RCC 7860 (cell line): ENCODE results near the gene ZFAND3.

Source experiments
- DNase-seq: peaks from one replicate; pipeline ENCODE4 v3.0.0-alpha.2; 2015; ENCODE audit warnings: low spot score
- FAIRE-seq: peaks from 2 replicates; lab custom pipeline; 2012; peaks lifted over from hg19 to GRCh38; lab: Jason Lieb, UNC

ZFAND3 gene

DNA sequence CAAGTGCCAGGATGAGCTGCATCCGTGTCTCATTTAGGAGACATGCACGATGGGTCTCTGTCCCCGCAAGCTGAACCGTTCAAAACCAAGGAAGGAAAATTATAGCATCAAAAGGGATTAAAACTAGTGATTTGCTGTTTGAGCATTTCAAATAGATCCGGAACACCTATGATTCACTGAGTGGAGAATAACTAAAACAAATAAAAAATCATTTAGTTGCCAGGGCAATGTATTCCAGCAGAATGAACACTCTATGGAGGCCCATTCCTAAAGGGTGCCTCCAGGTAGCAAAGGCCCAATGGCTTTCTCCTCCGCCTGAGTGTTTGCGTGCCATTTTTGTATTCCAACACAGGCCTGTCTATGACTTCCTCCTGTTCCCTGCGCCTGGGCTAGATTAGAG lies 354.8 kb downstream of the ZFAND3 start:
- FAIRE-seq (no peak), DNase-seq (no peak)

DNA sequence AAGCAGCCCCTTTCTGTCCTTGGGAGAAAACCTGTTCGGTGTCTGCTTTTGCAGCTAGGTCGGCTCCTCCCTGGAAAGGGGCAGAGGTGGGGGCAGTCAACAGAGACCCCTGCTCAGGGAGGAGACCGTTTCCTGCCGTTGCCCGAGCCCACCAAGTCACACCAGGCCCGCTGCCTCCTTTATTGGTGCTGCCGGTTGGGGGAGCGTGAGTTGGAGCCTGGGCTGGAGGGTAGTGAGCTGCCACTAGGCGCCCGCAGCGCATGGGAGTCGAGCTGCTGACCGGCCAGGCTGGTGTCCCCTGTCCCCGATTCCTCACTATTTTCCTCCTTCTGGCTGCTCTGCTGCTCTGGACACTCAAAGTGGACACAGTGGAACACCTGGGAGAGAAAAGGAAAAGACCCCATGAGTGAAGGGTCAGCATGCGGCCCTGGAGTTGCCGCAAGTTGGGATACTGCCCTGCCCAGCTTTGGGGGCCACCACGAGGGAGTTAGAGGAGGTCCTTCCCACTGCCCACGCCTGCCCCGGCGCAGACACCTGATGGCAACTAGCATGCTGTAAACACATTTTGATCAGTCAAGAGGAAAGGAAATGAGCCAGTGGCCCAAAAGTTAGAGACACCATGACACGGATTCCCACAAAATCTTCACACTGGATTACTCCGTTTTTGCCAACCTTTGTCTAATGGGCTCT lies 355.4 kb downstream of the ZFAND3 start:
- DNase-seq = no peak
- no peak for FAIRE-seq

DNA sequence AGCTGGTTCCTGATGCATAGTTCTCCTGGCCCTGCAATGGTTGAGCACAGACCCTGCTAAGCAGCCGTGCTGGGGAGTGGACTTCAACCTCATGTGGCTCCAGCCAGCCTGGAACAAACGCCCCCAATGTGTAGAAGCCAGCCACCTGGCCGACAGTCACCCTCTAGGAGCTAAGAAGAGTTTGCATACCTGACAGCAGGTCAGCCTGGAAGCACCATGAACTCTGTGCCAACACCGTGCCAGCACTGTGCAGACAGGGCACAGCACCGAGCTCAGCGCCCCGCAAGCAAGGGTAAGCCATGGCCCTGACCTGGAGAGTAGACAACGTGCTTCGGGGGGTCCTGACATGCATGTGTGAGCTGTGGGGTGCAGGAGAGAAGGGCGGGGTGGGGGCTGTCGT lies 356.3 kb downstream of the ZFAND3 start:
- no peak for DNase-seq
- FAIRE-seq = no peak

DNA sequence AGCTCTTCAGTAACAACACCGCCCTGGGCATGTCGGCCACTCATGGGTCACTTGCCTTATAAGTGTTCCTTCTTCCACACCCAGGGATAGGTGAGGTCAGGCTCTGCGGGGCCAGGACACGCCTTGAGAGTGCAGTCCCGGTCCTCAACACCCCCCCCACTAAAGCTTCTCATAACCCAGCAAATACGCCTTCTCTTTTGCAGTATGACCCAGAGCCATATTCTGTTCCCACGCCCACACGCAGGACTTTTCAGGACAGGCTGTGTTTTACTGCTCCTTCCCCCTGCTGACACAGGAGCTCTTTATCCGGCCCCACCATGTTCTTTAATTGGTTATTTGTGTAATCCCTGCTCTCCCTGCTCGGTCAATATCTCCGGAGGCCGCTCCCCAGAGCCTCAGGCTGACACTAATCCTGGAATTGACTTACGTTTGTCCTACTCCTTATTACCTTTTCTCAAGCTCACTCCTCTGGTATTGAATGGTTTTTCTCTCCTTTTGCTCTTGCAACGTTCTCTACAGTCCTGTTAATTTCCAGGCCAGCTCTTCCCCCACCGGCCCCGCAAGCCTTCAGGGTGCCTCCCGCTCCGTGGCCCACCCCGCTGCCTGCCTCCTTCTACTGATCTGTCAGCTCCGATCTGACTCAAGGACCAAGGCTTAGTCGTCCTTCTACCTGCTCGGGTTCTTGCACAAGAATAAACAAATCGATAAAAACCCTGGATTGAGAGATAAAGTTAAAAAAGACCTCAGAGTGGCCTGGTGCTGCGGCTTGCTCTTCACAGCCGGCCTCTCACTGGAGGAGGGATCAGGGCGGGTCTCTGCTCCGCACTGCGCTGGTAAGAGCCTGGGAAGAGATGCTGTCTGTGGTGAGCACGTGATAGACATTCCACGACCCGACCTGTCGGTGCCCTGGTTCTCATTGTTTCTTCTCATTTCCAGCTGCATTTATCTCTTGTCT lies 357.5 kb downstream of the ZFAND3 start:
- FAIRE-seq (no peak), DNase-seq (no peak)

GRCh38 chr6:38177882-38178583 lies 358.5 kb downstream of the ZFAND3 start:
- FAIRE-seq = no peak
- DNase-seq = no peak

DNA sequence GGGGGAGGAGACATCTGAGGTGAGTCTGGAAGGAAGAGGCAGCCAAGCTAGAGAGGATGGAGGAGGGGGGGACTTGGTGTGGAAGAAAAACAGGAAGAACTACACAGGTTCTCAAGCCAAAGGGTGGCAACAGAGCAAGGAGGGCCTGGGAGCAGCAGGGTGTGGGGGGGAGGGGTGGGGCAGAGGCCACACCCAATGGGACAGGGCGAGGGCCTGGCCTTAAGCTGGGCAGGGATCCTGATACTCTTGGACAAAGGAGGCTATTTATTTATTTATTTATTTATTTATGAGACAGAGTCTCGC lies 359.0 kb downstream of the ZFAND3 start:
- DNase-seq (no peak), FAIRE-seq (no peak)

DNA sequence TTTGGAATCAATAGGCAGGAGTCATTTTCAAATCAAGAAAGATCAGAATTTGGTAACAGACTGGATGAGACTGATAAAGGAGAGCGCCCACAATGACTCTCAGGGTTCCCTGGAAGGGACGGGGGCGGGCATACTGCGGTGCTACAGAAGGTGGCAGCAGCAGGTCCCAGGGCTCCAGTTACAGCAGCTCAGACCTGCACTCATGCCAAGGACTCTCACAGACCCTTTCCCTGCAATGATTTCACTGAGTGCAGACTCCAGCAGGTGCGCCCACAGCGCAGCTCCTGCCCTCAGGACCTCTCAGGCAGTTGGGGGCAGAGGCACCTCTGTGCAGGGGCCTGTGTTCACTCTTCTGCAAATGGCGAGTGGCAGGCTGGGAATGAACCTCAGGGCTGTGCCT lies 359.8 kb downstream of the ZFAND3 start:
- DNase-seq = no peak
- no peak for FAIRE-seq

DNA sequence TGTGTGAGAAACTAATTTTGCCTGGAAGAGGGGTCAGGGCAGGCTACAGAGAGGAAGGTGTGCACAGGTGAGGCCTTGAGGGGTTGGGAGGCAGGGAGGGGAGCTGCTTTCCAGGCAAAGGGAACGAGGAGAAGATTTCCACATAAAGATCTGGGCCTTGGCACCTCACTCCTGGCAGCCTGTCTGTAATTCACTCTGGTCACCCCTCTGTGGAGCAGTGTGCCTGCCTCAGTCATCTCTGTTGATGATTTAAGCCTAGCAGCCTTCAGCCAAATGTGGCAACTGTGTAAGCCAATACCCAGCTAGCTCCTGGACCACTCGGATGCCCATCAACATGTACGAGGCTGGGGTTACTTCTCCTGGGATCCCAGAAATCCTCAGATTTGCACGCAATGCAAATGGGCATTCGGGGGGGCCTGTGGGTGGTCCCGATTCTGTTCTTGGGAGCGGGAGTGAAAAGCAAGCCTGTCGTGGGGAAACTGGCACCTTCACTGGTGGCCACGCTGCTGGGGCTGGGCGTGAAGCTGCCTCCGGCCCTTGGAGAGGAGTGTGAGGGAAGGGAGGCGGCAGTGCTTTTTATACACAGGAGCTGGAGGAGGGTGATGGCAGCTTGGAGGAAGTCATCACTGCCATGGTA lies 360.4 kb downstream of the ZFAND3 start:
- FAIRE-seq (no peak), DNase-seq (no peak)

- FAIRE-seq (no peak), DNase-seq (no peak)
Observed at GRCh38 chr6:38180586-38180985, 361.1 kb downstream of the ZFAND3 start.

- no peak for DNase-seq
- no peak for FAIRE-seq
Observed at GRCh38 chr6:38182426-38182825, 362.9 kb downstream of the ZFAND3 start.

GRCh38 chr6:38183856-38184584 lies 364.5 kb downstream of the ZFAND3 start:
- FAIRE-seq = no peak
- no peak for DNase-seq

- FAIRE-seq (no peak), DNase-seq (no peak)
Observed at GRCh38 chr6:38184585-38185080, 365.1 kb downstream of the ZFAND3 start.

GRCh38 chr6:38185244-38185643 lies 365.7 kb downstream of the ZFAND3 start:
- FAIRE-seq (no peak), DNase-seq (no peak)

DNA sequence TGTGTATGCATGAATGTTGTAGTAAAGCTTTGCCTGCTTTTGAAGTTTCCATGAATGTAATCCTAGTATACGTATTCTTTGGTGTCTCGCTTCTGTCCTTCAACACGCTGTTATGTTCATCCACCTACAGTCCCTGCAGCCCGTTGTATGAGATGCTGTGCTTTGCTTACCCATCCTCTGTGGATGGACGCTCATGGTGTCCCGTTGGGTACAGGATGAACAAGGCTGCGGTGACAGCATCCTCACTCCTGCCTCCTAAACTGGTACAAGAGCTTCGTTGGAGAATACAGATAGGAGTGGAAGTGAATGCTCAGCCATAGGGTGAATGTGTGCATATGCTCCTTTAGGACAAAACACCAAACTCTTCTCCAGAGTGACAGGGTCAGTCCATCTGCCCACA lies 366.2 kb downstream of the ZFAND3 start:
- FAIRE-seq = no peak
- DNase-seq = no peak

DNA sequence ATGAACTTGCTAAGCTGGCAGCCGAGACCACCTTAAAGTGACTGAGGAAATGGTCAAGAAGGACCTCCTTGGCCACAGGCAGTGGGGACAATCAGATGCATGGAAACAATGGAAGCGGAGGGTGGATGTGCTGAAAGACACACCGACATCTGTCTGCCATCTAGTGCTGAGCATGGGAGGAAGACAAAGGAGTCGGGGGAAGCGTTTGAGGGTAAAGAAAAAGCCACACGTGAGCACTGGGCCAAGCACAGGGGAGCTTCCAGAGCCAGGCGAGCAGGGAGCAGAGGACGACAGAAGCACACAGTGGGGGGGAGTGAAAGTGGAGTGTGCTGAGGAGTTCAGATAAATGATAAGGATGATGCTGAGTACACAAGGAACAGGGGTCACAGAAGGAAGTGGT lies 367.8 kb downstream of the ZFAND3 start:
- no peak for DNase-seq
- FAIRE-seq = no peak

- no peak for FAIRE-seq
Observed at GRCh38 chr6:38187811-38188590, 368.5 kb downstream of the ZFAND3 start.

DNA sequence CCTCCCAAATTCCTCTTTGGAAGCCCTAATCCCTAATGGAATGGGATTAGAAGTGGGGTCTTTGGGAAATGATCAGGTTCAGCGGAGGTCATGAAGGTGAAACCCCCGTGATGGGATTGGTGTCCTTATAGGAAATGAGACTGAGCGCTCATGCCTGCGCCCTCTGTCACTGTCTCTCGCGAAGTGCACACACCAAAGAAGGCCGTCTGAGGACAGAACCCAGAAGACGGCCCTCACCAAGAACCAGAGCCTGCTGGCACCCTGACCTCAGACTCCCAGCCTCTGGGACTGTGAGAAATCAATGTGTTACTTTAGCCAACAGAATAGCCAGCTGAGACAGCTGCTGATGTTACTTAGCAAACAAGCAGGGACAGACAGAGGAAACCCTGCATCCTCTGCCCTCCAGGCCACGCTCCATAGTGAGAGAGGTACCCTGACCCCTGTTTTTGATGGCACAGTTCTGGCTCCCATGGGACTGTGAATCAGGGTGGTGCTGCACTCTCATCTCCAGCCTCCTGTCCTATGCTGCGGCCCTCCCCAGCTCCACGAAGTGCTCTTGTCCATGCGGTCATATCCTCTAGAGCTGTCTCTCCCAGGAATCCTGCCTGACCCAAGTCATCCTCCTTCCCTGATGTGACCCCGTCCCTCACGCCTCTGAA lies 369.3 kb downstream of the ZFAND3 start:
- FAIRE-seq = no peak

More at GRCh38 chr6:38187811-38188590, 368.5 kb downstream of the ZFAND3 start:
- DNase-seq = no peak

GRCh38 chr6:38191418-38191817 lies 371.9 kb downstream of the ZFAND3 start:
- DNase-seq (no peak), FAIRE-seq (no peak)

More for the DNA sequence above, 369.3 kb downstream of the ZFAND3 start:
- no peak for DNase-seq

DNA sequence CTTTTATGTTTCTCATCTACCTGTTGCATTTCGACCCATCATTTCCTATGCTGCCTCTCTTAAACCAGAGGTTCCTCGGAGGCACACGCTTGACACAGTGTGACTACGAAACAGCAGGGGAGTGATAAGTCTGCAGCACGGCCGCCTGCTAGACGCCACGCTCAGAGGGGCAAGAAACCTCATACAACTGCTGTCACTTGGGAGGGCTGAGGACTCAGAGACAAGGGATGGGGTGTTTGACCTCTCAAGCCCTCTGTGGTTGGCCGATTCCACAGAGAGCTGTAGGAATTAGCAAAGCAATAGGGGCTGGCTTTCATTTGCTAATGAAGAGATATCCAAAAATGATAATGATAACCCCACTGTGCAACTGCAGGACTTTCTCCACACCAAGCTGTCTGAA lies 372.5 kb downstream of the ZFAND3 start:
- DNase-seq (no peak), FAIRE-seq (no peak)
